Measurements from ENCODE around the gene DSC2.
"Not testable (repeated sequence)": the region's sequence is repeated elsewhere in the genome, so short reads cannot be mapped to it uniquely, and the experiment has no call there.

DSC2 gene

GRCh38 chr18:31102025-31102684, at the start of gene DSC2:
TSS of gene DSC2 (minus strand) at chr18:31102421. CDS start at chr18:31101971, 450 bp downstream.
- no peak for DNase-seq

- no peak for DNase-seq
Observed at GRCh38 chr18:31149351-31149750, 47.1 kb upstream of the DSC2 start.

- no peak for DNase-seq
Observed at GRCh38 chr18:31148600-31148999, 46.4 kb upstream of the DSC2 start.

GRCh38 chr18:31146809-31147208, 44.6 kb upstream of the DSC2 start:
- no peak for DNase-seq

- DNase-seq: no peak
Observed at GRCh38 chr18:31143025-31143424, 40.8 kb upstream of the DSC2 start.

GRCh38 chr18:31138709-31139108, 36.5 kb upstream of the DSC2 start:
- no peak for DNase-seq

GRCh38 chr18:31134988-31135529, 32.8 kb upstream of the DSC2 start:
- no peak for DNase-seq

GRCh38 chr18:31129398-31130115, 27.3 kb upstream of the DSC2 start:
- DNase-seq: no peak

GRCh38 chr18:31125878-31126277, 23.7 kb upstream of the DSC2 start:
- DNase-seq: no peak

GRCh38 chr18:31123125-31123524, 20.9 kb upstream of the DSC2 start:
- DNase-seq: not testable (repeated sequence)

GRCh38 chr18:31120594-31120993, 18.4 kb upstream of the DSC2 start:
- DNase-seq: no peak

- DNase-seq: no peak
Observed at GRCh38 chr18:31116853-31117595, 14.8 kb upstream of the DSC2 start.

- DNase-seq: no peak
Observed at GRCh38 chr18:31112804-31113203, 10.6 kb upstream of the DSC2 start.

- DNase-seq: no peak
Observed at GRCh38 chr18:31105733-31106132, 3.5 kb upstream of the DSC2 start.

GRCh38 chr18:31104444-31104843, 2.2 kb upstream of the DSC2 start:
- no peak for DNase-seq

- no peak for DNase-seq
Observed at GRCh38 chr18:31103423-31103822, 1.2 kb upstream of the DSC2 start.

GRCh38 chr18:31102941-31103340, 720 bp upstream of the DSC2 start:
- DNase-seq: no peak

- DNase-seq: no peak
Observed at GRCh38 chr18:31101183-31102024, 817 bp downstream of the DSC2 start.

- DNase-seq: no peak
Observed at GRCh38 chr18:31100436-31101182, 1.6 kb downstream of the DSC2 start.

- DNase-seq: no peak
Observed at GRCh38 chr18:31099450-31100230, 2.6 kb downstream of the DSC2 start.

GRCh38 chr18:31098878-31099277, 3.3 kb downstream of the DSC2 start:
- no peak for DNase-seq
